ENCODE data around the gene CEP170B.
"Not testable (repeated sequence)": the region's sequence is repeated elsewhere in the genome, so short reads cannot be mapped to it uniquely, and the experiment has no call there.

Gene CEP170B

DNA sequence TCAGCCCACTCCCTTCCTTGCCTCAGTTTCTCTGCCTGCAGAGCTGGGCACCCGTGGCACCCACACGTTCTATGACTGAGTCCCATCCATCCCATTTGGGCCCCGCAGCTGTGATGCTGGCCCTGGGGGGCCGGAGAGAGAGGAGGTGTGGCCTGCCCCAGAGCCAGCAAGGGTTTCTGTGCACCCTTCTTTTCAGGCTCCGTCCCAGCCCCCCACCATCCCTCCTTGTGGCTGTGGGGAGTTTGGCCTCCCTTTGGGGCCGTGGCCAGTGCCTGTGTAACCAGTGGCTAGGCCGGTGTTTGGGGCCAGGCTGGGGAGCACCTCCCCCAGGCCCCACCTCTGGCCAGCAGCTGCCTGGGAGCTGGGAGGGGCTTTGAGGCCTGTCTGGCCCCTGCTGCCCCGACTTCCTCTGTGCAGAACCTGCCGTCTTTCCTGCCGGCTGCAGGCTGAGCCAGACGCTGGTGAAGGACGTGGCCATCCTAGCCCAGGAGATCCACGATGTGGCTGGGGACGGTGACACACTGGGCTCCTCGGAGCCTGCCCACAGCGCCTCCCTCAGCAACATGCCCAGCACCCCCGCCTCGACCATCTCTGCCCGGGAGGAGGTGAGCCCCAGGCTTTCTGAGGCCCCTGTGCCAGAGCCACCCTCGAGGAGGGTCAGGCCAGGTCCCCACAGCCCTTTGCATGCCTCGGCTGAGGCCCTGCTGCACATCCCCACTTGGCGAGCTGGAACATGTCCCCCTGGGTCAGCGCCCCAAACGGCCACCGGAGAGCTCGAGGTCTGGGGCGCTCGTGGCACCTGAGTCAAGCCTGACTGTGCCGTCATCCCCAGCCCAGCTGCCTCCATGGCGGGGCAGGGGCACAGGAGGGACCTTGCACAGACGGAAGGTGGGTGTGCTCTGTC lies 27.7 kb downstream of the CEP170B start:
- DNase-seq, result no peak

DNA sequence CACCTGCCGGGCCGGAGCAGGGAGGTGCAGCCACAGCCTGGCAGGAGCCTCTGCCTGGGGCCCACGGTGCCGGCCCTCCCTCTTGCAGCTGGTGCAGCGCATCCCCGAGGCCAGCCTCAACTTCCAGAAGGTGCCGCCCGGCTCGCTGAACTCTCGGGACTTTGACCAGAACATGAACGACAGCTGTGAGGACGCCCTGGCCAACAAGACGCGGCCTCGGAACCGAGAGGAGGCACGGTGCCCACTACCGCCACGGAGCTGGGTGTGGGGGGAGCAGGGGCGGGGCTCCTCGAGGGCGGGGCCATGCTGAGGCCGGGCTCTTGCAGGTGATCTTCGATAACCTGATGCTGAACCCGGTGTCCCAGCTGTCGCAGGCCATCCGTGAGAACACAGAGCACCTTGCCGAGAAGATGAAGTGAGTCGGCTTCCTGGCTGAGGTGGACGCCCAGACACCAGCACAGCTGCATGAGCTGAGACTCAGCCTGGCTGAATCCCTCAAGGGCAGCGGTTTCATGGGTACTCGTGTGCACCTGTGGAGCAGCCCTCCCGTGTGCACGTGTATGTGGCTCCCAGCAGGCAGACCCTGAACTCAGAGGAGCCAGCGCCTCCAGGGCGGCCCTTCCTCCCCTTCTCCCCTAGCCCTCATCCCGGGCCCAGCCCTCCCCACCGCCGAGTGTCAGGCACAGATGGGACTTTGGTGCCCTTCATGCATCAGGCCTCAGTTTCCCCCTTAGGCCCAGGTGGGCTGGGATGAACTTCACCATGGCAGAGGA lies 28.6 kb downstream of the CEP170B start:
- DNase-seq, result no peak

DNA sequence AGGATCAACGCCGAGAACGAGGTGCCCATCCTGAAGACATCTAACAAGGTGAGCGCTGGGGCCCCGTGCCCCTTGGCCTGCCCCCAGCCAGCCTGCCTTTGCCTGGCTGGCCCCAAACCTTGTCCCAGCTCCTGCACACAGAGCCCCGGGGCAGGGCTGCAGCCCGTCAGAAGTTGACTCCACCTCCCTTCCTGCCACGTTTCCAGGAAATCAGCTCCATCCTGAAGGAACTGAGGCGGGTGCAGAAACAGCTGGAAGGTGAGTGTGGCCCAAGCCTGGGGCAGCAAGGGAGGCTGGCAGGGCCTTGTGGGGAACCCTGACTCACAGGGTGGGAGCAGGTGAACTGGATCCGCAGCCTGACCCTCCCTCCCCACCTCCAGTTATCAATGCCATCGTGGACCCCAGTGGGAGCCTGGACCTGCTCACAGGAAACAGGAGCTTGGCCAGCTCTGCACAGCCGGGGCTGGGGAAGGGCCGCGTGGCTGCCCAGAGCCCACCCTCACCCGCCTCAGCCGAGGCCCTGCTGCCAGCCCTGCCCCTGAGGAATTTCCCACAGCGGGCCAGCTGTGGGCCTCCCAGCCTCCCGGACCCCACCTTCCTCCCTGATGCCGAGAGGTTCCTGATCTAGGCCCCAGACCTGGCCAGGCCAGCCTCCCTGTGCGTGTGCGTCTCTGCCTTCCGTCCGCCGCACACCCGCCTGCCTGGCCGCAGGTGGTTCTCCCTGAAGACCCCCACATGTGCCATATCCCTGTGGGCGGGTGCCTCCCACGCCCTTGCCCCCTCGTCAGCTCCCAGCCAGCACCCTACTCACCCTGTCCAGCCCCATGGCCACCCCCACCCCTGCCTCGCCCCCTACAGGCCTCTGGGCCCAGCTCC lies 29.5 kb downstream of the CEP170B start:
- no peak for DNase-seq

DNA sequence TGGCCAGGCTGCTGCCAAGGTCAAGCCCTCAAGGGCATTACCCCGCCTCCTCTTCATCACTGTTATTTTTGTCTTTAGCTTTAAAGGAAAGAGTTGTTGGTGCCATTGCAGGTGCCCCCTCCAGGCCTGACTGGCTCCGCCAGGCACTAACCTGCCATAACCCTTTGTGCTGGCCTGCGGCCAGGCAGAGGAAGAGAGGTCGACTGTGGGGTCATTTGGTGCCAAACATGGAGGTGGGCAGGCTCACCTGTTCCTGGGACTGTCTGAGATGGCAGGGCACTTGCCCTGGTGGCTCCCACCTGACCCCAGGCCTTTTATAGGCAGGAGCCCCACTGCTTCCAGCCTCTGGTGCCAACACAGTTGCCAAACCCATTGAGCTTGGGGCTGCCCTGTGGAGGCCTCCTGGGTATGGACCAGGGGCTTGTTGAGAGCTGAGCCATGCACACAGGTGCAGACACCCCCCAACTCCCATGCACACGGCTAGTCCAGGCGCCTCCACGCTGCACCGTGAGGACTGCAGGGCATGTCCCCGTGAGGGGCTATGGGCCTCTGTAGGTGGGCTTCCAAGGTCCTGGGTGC lies 30.2 kb downstream of the CEP170B start:
- DNase-seq, result no peak

DNA sequence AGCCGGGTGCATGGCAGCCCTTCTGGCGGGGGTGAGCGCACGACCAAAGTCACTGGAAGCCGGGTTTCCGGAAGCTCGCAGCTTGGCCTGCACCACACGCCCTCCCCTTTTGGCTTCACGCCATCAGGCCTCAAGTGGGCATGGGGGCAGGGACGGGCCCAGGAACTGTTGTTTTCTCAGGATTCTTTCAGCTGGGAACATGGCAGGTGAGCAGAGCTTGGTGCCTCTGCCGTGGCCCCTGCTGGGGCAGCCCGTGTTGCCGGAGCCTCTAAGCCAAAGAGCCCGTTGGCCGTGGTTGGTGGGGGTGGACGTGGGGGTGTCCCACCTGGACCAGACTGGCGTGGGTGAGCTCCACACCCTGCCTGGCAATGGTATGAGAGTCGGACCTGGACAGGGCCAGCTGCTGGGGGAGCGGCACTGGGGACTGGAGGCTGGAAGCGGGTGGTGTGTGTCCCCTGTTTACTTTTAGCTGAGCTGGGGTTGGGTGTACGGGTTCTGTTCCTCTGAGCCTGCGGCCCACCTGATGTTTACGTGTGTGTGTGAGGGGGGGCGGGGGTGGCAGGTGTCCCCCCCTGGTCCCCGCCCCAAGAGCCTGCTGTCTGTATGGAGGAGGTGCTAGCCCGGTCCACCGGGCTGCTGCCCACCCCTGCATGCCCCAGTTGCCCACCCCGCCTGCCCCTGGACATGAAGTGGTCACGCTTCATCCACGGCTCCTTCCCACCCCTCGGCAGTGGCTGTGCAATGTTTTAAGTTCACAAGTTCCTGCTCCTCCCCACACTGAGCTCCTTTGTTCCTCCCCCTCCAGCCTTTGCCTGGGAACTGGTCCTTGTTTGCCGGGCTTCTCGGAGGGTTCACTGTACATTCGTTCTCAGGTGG lies 31.0 kb downstream of the CEP170B start:
- no peak for DNase-seq

DNA sequence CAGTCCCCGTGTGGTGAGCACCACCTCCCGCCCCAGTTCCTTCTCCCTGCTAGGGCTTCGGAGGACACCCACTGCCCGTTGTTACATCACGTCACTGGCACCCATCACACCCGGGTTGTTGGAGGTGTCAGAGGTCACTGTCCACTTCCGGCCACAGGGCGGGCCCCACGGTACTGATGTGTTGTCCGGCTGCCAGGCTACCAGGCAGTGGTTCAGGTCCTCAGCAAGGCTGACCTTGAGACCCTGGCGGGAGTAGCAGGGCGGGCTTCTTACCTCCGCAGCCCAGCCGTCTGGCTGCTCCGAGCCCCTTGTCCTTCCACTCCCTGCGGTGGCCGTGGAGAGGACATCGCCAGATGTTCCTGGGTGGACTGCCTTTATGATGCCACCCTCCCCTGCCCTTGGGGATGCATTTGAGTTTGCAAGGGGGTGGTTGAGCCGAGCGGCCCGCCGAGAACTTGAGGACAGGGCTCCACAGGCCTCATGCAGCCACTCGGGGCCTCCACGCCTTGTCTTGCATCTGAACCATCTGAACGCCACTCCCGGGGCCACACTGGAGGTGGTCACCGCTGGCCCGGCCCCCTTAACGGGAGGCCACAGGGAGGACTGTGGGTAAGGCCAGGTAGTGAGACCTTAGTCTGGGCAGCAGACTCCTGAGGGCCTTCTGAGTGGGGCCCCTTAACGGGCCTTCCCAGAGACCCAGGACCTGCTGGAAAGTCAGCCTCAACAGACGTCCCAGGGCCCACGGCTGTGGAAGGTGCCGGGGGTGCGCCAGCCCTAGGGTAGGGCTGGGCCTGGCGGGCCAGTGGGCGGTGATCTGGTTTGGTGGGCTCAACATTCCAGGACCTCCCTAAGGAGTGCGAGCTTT lies 32.5 kb downstream of the CEP170B start:
- no peak for DNase-seq

DNA sequence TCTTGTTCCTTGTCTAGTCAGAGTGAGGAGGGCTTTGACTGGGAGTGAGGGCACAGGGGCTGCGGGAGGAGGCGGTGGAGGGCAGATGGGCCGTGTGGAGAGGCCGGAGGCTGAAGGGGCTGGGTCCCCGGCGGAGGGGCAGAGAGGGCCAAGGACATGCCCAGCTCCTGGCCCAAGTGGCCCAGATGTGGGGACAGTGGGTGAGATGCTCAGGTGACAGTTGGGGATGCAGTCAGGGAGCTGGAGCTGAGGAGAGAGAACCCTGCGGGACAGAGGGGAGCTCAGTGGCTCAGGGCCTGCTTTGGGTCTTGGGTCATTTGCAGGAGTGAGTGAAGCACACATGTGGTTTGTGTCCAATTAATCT lies 33.1 kb downstream of the CEP170B start:
- no peak for DNase-seq

DNA sequence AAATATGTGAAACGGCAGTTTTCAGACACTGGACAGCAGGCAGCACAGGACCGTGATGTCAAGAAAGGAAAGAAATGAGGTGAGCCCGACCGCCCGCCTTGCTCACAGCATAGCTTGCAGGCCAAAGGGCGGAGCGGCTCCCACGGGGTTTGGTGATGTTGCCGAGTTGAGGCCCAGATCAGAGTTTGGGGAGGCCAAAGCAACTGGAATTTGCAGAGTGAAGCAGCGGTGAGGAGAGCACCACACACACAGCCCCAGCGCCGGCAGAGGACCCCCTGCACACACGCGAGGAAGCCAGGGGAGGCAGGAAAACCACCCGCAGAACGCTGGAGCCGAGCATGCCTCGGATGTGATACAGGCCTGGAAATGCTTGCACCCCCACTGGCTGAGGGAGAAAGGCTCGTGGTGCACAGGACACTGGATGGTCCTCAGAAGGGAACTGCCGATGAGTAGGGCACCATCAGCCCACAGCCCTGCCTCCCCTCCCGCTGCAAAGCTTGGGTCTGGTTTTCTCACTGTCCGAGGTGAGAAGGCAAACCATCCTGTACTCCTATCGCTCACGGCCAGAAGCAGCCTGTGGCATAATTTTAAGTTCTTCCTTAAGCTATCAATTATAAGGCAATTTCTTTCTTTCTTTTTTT lies 33.9 kb downstream of the CEP170B start:
- no peak for DNase-seq

DNA sequence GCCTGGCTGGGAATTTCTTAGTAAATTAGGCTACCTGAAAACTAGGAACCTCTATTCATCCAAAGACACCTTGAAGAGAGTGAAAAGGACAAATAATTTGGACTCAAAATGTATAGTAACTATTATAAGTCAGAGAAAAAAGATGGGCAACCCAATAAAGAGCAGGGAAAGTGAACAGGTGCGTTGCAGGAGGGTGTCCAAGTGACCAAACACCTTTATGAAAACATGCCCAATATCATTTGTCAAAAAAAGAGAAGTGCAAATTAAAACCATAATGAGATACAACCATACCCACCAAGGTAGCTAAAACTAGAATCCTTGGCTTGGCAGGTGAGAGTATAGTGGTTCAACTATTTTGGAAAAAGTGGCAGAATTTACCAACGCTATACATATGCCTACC lies 34.7 kb downstream of the CEP170B start:
- DNase-seq, result no peak

DNA sequence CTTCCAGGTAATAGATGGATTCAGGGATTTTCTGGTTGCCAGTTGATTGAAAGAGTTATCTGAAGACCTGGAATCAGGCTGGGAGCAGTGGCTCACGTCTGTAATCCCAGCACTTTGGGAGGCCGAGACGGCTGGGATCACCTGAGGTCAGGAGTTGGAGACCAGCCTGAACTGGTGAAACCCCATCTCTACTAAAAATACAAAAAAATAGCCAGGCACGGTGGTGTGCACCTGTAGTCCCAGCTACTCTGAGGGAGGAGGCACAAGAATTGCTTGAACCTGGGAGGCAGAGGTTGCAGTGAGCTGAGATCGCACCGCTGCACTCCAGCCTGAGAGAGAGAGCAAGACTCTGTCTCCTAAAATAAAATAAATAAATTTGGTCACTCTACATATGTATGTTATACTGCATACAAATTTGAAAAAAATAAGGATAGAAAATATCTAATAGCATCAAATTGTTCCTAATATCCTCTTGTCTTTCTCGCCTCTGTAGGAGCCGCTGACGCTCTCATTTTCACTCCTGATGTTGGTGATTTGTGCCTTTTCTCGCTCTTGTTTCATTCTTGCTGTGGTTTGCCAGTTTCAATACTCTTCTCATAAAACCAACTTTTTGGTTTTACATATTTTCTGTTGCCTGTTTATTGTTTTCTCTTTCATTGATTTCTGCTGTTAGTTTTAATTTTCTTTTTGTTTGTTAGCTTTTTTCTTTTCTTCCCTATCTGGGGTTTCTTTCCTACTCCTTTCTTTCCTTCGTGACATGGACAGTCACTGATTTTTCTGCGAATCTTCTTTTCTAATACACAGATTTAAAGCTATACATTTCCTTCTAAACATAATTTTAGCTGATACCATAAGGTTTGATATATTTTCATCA lies 35.8 kb downstream of the CEP170B start:
- no peak for DNase-seq

DNA sequence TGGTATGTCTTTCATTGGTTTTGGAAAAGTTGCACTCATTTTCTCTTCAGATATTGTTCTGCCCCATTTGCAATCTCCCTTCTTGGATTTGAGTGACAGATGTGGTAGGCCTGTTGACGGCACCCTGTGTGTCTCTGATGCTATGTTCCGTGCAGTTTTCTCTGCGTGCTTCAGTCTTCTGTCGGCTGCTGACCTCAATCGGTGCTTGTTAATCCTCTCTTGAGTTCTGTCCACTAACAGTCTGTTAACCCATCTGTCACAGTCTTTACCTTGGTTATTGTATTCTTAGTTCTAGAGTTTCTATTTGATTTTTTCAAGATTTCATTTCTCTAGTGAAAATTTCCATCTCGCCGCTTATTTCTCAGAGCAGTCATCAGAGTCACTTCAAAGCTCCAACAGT lies 38.9 kb downstream of the CEP170B start:
- DNase-seq, result no peak

DNA sequence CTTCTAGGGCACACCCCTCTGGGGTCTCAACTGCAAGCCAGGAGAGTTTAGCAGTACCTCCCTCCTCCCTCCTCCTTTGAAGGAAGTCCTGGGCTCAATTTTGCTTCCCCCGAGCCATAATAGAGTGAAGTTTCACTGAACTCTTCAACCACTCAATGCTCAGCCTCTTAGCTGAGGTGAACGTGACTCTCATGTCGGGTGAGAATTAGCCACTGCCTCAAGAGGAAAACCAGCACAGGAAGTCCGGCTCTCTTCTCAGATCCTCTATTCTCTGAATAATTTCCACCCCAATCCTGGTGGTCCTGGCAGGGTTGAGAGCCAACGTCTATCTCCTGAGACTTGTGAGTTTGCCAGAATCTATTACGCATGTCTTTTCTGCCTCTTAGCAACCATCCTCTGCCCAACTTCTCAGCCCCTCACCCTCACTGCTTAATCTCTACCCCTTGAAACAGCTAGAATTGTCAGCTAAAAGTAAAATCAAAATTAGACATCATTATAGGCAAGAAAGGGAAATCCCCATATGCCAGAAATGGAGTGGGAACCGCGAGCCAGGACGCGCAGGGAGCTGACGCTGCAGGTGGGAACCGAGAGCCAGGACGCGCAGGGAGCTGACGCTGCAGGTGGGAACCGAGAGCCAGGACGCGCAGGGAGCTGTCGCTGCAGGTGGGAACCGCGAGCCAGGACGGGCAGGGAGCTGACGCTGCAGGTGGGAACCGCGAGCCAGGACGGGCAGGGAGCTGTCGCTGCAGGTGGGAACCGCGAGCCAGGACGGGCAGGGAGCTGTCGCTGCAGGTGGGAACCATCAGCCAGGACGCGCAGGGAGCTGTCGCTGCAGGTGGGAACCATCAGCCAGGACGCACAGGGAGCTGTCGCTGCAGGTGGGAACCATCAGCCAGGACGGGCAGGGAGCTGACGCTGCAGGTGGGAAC lies 39.8 kb downstream of the CEP170B start:
- DNase-seq, result not testable (repeated sequence)

DNA sequence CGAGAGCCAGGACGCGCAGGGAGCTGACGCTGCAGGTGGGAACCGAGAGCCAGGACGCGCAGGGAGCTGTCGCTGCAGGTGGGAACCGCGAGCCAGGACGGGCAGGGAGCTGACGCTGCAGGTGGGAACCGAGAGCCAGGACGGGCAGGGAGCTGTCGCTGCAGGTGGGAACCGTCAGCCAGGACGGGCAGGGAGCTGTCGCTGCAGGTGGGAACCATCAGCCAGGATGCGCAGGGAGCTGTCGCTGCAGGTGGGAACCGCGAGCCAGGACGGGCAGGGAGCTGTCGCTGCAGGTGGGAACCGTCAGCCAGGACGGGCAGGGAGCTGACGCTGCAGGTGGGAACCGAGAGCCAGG lies 40.5 kb downstream of the CEP170B start:
- DNase-seq, result not testable (repeated sequence)

DNA sequence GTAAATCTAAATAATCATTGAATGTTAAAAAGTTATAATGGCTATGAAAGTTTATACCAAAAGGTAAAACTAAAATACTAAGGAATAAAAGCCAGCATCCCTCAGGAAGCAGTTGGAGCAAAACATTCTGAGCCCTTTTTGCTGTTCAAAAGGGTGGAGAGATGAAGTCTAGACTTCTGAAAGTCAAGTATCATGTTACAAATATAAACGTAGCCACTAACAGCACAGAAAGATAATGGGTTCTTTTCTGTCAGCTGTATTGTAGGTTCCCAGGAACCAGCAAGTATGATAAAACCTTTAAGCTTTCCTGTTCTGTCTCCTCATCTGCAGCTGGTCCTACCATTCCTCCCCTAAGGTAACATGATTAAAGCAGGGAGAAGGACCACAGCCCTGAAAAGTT lies 43.2 kb downstream of the CEP170B start:
- no peak for DNase-seq

DNA sequence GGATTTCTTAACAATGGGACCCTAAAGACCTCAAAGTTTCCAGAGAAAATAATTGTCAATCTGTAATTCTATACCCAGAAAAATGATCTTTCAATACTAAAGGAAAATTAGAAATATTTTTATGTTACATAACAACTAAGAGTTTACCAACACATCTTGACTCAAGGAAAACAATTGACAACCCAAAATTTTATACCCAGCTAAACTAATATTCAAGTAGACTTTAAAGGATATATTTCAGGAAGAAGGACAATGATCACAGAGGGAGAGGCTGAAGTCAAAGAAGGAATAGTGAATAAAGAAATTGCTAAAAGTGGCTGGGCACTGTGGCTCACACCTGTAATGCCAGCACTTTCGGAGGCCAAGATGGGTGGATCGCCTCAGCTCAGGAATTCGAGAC lies 47.0 kb downstream of the CEP170B start:
- DNase-seq, result no peak

DNA sequence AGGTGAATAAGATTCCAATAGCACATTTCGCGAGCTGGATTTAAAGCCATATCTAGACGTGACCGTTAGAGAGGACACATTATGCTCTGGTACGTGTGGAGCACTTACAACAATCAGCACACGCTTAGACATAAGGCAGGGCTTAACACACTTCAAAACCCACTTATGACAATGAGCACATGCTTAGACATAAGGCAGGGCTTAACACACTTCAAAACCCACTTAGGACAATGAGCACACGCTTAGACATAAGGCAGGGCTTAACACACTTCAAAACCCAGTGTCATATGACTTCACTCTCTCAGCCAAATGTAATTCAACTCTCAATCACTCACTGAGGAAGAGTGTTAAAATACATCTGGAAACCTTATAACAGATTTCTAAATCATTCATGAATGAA lies 48.4 kb downstream of the CEP170B start:
- DNase-seq, result no peak

DNA sequence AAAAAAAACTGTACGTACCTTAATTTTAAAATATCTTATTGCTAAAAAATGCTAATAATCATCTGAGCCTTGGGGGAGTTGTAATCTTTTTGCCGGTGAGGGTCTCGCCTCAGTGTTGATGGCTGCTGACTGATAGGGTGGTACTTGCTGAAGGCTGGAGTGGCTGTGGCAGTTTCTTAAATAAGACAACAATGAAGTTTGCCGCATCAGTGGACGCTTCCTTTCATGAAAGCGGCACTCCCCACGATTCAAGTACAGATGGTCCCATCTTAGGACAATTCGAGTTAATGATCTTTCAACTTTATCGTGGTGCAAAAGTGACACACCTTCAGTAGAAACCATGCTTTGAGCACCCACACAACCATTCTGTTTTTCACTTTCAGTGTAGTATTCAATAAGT lies 52.0 kb downstream of the CEP170B start:
- no peak for DNase-seq

DNA sequence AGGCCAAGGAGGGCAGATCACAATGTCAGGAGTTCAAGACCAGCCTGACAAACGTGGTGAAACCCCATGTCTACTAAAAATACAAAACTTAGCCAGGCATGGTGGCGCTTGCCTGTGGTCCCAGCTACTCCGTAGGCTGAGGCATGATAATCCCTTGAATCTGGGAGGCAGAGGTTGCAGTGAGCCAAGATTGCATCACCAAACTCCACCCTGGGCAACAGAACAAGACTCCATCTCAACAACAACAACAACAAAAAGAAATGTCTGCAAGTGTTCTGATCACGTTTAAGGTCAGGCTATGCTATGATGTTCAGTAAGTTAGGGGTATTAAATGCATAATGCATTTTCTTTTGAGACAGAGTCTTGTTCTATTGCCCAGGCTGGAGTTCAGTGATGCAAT lies 52.9 kb downstream of the CEP170B start:
- no peak for DNase-seq

Measured in NCI-H2081 treated with DMSO at 0.1 percent for 48 hours (cell line).